Astrocyte (in vitro differentiated cells and primary cell): ENCODE results near the gene GPR42.

Source experiments
- CTCF ChIP-seq: IDR thresholded peaks from 2 replicates; pipeline ENCODE4 v1.5.1; 2011; ENCODE audit warnings: low read depth, mild to moderate bottlenecking, inconsistent platforms, low read length, moderate library complexity; ENCODE audit not compliant: insufficient read depth
- EZH2 ChIP-seq: IDR thresholded peaks from 2 replicates; pipeline ENCODE4 v1.6.1; 2012; ENCODE audit warnings: mild to moderate bottlenecking, low read length, inconsistent platforms; ENCODE audit not compliant: insufficient read depth

- TF ChIP-seq EZH2 (no peak), CTCF (no peak)
Observed at GRCh38 chr19:35351411-35352176, 19.3 kb upstream of the GPR42 start.
